ENCODE data around the gene TMEM213. TPM values are rescaled to one million over a fixed set of nuclear protein-coding genes. Genes with fewer than 3 reads are reported as not detected.

Gene TMEM213
- total RNA-seq, 1 experiment from 2014 or later: not detected

DNA sequence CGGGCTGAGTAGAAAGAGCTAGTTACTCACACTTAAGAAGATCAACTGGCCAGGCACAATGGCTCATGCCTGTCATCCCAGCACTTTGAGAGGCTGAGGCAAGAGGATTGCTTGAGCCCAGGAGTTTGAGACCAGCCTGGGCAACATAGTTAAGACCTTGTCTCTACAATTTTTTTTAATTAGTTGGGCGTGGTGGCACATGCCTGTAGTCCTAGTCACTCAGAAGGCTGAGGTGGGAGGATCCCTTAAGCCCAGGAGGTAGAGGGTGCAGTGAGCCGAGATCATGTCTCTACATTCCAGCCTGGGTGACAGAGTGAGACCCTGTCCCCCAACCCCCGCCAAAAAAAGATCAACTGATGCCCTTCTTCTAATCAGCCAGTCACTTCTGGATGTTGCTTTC is 74.8 kb downstream of the TMEM213 start:
- no peaks in the 10 kb centered on the region for H4K20me1 ChIP-seq (ENCODE audit: insufficient read depth)
- peak; percentile 52 for DNase-seq (ENCODE audit: low read depth, low spot score)
- peak overlapping the region; percentile 11; the same call in 1 of the 2 replicates for H3K9ac ChIP-seq (ENCODE audit: low read length)
- intact Hi-C loops (cut with micrococcal nuclease): no loop called here
- BruUV-seq (replicated peaks): no TSS peak
- H3K4me2 ChIP-seq (ENCODE audit: low read length): peak overlapping the region; percentile 67
- RAD21 ChIA-PET (ENCODE audit: low non-redundant PET in 1 of 2, low total read pairs in 2 of 2, uncharacterized antibody in 2 of 2, unreplicated experiment in 2 of 2): no interaction called here
- no peaks in the 10 kb centered on the region for H3K9me2 ChIP-seq (ENCODE audit: insufficient read depth)
- no peak overlapping the region for H3K27ac ChIP-seq (ENCODE audit: low read depth, low read length)
- H3K27me3 ChIP-seq (ENCODE audit: insufficient read depth, low read length): no peaks in the 10 kb centered on the region
- H3K79me2 ChIP-seq (ENCODE audit: insufficient read depth, low read length): no peaks in the 10 kb centered on the region
- H3K9me3 ChIP-seq (ENCODE audit: control insufficient read depth in 1 of 2, insufficient read depth in 1 of 2, low read depth in 1 of 2, low read length in 2 of 2): no peaks in the 10 kb centered on the region
- TF ChIP-seq ELF1 (IDR thresholded peaks at IDR 0.05; ENCODE audit: borderline replicate concordance, low read depth) (no peak), JUND (IDR thresholded peaks at IDR 0.05) (0 out of 2 replicates have a peak, but pooled peaks have one; percentile 11), EZH2phosphoT487 (IDR thresholded peaks at IDR 0.05; ENCODE audit: borderline replicate concordance) (no peak), FOSL1 (IDR thresholded peaks at IDR 0.05; ENCODE audit: low read depth) (peak; percentile 47; the same call in 1 of the 2 replicates), SP1 (IDR thresholded peaks at IDR 0.05; ENCODE audit: low read depth) (peak; percentile 49), CBX3 (IDR thresholded peaks at IDR 0.05; ENCODE audit: low read depth) (0 out of 2 replicates have a peak, but pooled peaks have one; percentile 35), TCF7L2 (IDR thresholded peaks at IDR 0.05; ENCODE audit: borderline replicate concordance, extremely low read depth, insufficient read depth, insufficient read length) (no peak), YY1 (IDR thresholded peaks at IDR 0.05; ENCODE audit: extremely low read depth, insufficient replicate concordance, low read depth, low read length) (no peak), ZNF274 (IDR thresholded peaks at IDR 0.05; ENCODE audit: low read depth, low read length) (no peak)
- TF ChIP-seq, protein P1, sequence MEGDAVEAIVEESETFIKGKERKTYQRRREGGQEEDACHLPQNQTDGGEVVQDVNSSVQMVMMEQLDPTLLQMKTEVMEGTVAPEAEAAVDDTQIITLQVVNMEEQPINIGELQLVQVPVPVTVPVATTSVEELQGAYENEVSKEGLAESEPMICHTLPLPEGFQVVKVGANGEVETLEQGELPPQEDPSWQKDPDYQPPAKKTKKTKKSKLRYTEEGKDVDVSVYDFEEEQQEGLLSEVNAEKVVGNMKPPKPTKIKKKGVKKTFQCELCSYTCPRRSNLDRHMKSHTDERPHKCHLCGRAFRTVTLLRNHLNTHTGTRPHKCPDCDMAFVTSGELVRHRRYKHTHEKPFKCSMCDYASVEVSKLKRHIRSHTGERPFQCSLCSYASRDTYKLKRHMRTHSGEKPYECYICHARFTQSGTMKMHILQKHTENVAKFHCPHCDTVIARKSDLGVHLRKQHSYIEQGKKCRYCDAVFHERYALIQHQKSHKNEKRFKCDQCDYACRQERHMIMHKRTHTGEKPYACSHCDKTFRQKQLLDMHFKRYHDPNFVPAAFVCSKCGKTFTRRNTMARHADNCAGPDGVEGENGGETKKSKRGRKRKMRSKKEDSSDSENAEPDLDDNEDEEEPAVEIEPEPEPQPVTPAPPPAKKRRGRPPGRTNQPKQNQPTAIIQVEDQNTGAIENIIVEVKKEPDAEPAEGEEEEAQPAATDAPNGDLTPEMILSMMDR (IDR thresholded peaks at IDR 0.05 in 2 of 3, conservative IDR thresholded peaks at IDR 0.05 in 1 of 3; ENCODE audit: borderline replicate concordance in 1 of 3, insufficient read depth in 1 of 3, low read depth in 2 of 3, low read length in 2 of 3): no peak
- no peak overlapping the region for H2AFZ ChIP-seq (ENCODE audit: low read depth, low read length, poor library complexity, severe bottlenecking)
- peaks cover 9 to 16% of the 10 kb centered on the region in 2 experiments for H3K4me1 ChIP-seq (ENCODE audit: control insufficient read depth in 1 of 2, insufficient read depth in 2 of 2, low read length in 2 of 2)
- CTCF ChIA-PET: interaction anchor here (1.3 kb wide), 1 partner anchor 14 kb away, joined by 4 read pairs; no protein-coding TSS in a partner anchor
- H3K4me3 ChIP-seq (replicated peaks in 1 of 2; ENCODE audit: low read depth in 1 of 2, low read length in 2 of 2): peak overlapping the region in 1 of 2 experiments; percentile 17; a peak in 1 of 4 replicates
- POLR2A ChIA-PET: no interaction called here
- H3K36me3 ChIP-seq (ENCODE audit: control insufficient read depth in 1 of 2, insufficient read depth in 2 of 2, low read length in 2 of 2): 0 out of 4 replicates have a peak, but pooled peaks cover 0 to 3% of the 10 kb centered on the region in 2 experiments
- peak; percentile 91 for ATAC-seq
